MM.1S (cell line): ENCODE data around the gene CBY2.

Experiments
- EZH2 ChIP-seq: fragments of 300-600 bp; sonication (generic); optimal IDR thresholded peaks from 2 replicates; pipeline ENCODE3; 2017; ENCODE audit warnings: low read depth, mild to moderate bottlenecking, antibody characterized with exemption, low read length, mixed read lengths
- TF ChIP-seq, protein P1 (sequence below): fragments of 300-600 bp; sonication (generic); IDR thresholded peaks from 2 replicates; pipeline ENCODE4 v1.5.1; 2016; ENCODE audit warnings: antibody characterized with exemption, low read length, mixed read lengths

DNA sequence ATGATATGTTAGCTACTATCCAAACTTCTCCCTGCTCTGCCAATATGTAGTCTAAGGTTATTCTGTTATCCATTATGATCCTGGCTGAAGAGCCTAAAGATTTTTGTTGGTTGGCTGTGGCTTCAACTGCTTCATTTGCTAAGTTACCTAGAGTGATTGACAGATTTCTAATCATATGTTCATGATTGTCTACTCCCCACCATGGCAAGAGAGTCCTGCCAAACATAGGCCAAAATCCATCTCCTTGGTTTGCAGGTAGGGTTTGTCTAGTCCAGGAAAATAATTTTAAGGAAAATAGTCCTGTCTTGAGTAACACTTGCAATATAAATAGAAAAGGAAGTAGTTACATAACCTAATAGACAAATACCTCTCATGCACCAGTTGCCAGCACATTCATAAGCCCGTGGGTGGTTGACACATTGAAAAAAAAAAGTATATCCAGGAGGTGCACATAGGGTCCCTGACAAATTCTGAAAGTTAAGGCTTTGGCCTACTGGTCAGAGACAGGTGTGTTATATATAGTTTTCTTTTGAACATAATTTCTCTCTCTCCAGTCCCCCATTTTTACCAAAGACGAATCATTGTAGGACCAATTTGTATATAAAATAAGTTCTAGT is 5.4 kb upstream of the CBY2 start:
- no peak for TF ChIP-seq EZH2
- TF ChIP-seq, protein P1, sequence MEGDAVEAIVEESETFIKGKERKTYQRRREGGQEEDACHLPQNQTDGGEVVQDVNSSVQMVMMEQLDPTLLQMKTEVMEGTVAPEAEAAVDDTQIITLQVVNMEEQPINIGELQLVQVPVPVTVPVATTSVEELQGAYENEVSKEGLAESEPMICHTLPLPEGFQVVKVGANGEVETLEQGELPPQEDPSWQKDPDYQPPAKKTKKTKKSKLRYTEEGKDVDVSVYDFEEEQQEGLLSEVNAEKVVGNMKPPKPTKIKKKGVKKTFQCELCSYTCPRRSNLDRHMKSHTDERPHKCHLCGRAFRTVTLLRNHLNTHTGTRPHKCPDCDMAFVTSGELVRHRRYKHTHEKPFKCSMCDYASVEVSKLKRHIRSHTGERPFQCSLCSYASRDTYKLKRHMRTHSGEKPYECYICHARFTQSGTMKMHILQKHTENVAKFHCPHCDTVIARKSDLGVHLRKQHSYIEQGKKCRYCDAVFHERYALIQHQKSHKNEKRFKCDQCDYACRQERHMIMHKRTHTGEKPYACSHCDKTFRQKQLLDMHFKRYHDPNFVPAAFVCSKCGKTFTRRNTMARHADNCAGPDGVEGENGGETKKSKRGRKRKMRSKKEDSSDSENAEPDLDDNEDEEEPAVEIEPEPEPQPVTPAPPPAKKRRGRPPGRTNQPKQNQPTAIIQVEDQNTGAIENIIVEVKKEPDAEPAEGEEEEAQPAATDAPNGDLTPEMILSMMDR = no peak
